GM21529 (cell line): ENCODE results near the gene ETFDH.
A peak's percentile ranks its signal among the peaks of the same experiment; 100 is the strongest.
"Not testable (repeated sequence)": the region's sequence is repeated elsewhere in the genome, so short reads cannot be mapped to it uniquely, and the experiment has no call there.

ENCODE experiments used
- ATAC-seq: cut with Tn5 transposase; IDR thresholded peaks from one replicate; pipeline ENCODE4 v1.9.1; 2021; ENCODE audit not compliant: unreplicated experiment

ETFDH gene

GRCh38 chr4:158671915-158672806 is at the start of gene ETFDH:
TSS of gene ETFDH (plus strand) at chr4:158672296. CDS start at chr4:158672457, 161 bp downstream.
- ATAC-seq, result peak; percentile 84

GRCh38 chr4:158624889-158625478 is 47.1 kb upstream of the ETFDH start:
- ATAC-seq, result peak; percentile 94

- ATAC-seq, result no peak
Measured at GRCh38 chr4:158625544-158625943, 46.6 kb upstream of the ETFDH start.

- no peak for ATAC-seq
Measured at GRCh38 chr4:158630893-158631292, 41.2 kb upstream of the ETFDH start.

GRCh38 chr4:158636619-158637018 is 35.5 kb upstream of the ETFDH start:
- no peak for ATAC-seq

GRCh38 chr4:158644356-158644755 is 27.7 kb upstream of the ETFDH start:
- ATAC-seq, result no peak

- ATAC-seq, result no peak
Measured at GRCh38 chr4:158644760-158645159, 27.3 kb upstream of the ETFDH start.

- ATAC-seq, result no peak
Measured at GRCh38 chr4:158649111-158649680, 22.9 kb upstream of the ETFDH start.

- no peak for ATAC-seq
Measured at GRCh38 chr4:158652920-158653319, 19.2 kb upstream of the ETFDH start.

GRCh38 chr4:158656439-158656838 is 15.7 kb upstream of the ETFDH start:
- ATAC-seq, result no peak

- ATAC-seq, result no peak
Measured at GRCh38 chr4:158657291-158657690, 14.8 kb upstream of the ETFDH start.

GRCh38 chr4:158663255-158663654 is 8.8 kb upstream of the ETFDH start:
- ATAC-seq, result not testable (repeated sequence)

- ATAC-seq, result not testable (repeated sequence)
Measured at GRCh38 chr4:158663707-158664625, 8.1 kb upstream of the ETFDH start.

GRCh38 chr4:158664806-158665205 is 7.3 kb upstream of the ETFDH start:
- no peak for ATAC-seq

GRCh38 chr4:158666892-158667291 is 5.2 kb upstream of the ETFDH start:
- no peak for ATAC-seq

GRCh38 chr4:158667651-158668198 is 4.4 kb upstream of the ETFDH start:
- ATAC-seq, result no peak

- no peak for ATAC-seq
Measured at GRCh38 chr4:158669310-158669709, 2.8 kb upstream of the ETFDH start.

GRCh38 chr4:158670975-158671664 is 976 bp upstream of the ETFDH start:
- peak; percentile 28 for ATAC-seq

- ATAC-seq, result no peak
Measured at GRCh38 chr4:158671665-158671914, 506 bp upstream of the ETFDH start, which contains the start of gene C4orf46. TSS of gene C4orf46 (minus strand) at chr4:158671887. CDS start at chr4:158671801, 86 bp downstream.

GRCh38 chr4:158673633-158674032 is 1.5 kb downstream of the ETFDH start:
- no peak for ATAC-seq
